DND-41 (cell line): ENCODE data around the gene GNB1L.

Source experiments
- ATAC-seq: fragments of 200-7000 bp; cut with Tn5 transposase; 3 replicates; pipeline ENCODE4 v1.9.1; 2021; ENCODE audit warnings: low read depth; ENCODE audit not compliant: insufficient read depth
- DNase-seq: peaks from one replicate; pipeline ENCODE4 v3.0.0-alpha.2; 2020
- H2AFZ ChIP-seq: 2 replicates; pipeline ENCODE4 v1.6.0; 2012; ENCODE audit warnings: low read depth, low read length
- H3K27ac ChIP-seq: 2 replicates; pipeline ENCODE4 v1.5.1; 2012; ENCODE audit warnings: low read length, inconsistent platforms
- H3K27me3 ChIP-seq: fragments of 200-600 bp; sonication (generic); 2 replicates; pipeline ENCODE4 v1.6.0; 2012; ENCODE audit warnings: low read length, mild to moderate bottlenecking, inconsistent platforms; ENCODE audit not compliant: insufficient read depth, poor library complexity
- H3K36me3 ChIP-seq: 2 replicates; pipeline ENCODE4 v1.5.1; 2012; ENCODE audit warnings: low read length, inconsistent platforms; ENCODE audit not compliant: insufficient read depth
- H3K4me1 ChIP-seq: 2 replicates; pipeline ENCODE4 v1.5.1; 2012; ENCODE audit warnings: mild to moderate bottlenecking, low read length; ENCODE audit not compliant: insufficient read depth
- H3K4me2 ChIP-seq: 2 replicates; pipeline ENCODE4 v1.6.0; 2012; ENCODE audit warnings: mild to moderate bottlenecking, moderate library complexity, low read length, inconsistent platforms; ENCODE audit not compliant: insufficient read depth
- H3K4me3 ChIP-seq, 2 experiments: fragments of 200-600 bp in 1 of 2; shearing (Covaris generic) in 1 of 2; 2 replicates each; pipeline ENCODE4 v1.5.1; 2012 to 2016; ENCODE audit warnings: inconsistent platforms in 2 of 2, low read length in 2 of 2, mild to moderate bottlenecking in 2 of 2, low read depth in 1 of 2, moderate library complexity in 1 of 2
- H3K79me2 ChIP-seq: 2 replicates; pipeline ENCODE4 v1.6.0; 2012; ENCODE audit warnings: low read length, inconsistent platforms; ENCODE audit not compliant: insufficient read depth
- H3K9ac ChIP-seq: 2 replicates; pipeline ENCODE4 v1.6.0; 2012; ENCODE audit warnings: low read depth, mild to moderate bottlenecking, inconsistent platforms, low read length, moderate library complexity
- H3K9me3 ChIP-seq: 2 replicates; pipeline ENCODE4 v1.5.1; 2012; ENCODE audit warnings: low read length, moderate library complexity, mild to moderate bottlenecking, inconsistent platforms; ENCODE audit not compliant: insufficient read depth, severe bottlenecking
- H4K20me1 ChIP-seq: 2 replicates; pipeline ENCODE4 v1.6.0; 2012; ENCODE audit warnings: low read length; ENCODE audit not compliant: insufficient read depth
- EZH2 ChIP-seq: IDR thresholded peaks from 3 replicates; pipeline ENCODE4 v1.6.1; 2012; ENCODE audit warnings: borderline replicate concordance, low read depth, mild to moderate bottlenecking, moderate library complexity, low read length, inconsistent platforms; ENCODE audit not compliant: severe bottlenecking
- TF ChIP-seq, protein P1 (sequence below): IDR thresholded peaks from 2 replicates; pipeline ENCODE4 v1.5.1; 2012; ENCODE audit warnings: borderline replicate concordance, low read length, moderate library complexity, mild to moderate bottlenecking; ENCODE audit not compliant: poor library complexity, severe bottlenecking; ENCODE audit errors: extremely low read depth

Gene GNB1L

GRCh38 chr22:19831016-19831415 is 23.7 kb downstream of the GNB1L start:
- TF ChIP-seq, protein P1, sequence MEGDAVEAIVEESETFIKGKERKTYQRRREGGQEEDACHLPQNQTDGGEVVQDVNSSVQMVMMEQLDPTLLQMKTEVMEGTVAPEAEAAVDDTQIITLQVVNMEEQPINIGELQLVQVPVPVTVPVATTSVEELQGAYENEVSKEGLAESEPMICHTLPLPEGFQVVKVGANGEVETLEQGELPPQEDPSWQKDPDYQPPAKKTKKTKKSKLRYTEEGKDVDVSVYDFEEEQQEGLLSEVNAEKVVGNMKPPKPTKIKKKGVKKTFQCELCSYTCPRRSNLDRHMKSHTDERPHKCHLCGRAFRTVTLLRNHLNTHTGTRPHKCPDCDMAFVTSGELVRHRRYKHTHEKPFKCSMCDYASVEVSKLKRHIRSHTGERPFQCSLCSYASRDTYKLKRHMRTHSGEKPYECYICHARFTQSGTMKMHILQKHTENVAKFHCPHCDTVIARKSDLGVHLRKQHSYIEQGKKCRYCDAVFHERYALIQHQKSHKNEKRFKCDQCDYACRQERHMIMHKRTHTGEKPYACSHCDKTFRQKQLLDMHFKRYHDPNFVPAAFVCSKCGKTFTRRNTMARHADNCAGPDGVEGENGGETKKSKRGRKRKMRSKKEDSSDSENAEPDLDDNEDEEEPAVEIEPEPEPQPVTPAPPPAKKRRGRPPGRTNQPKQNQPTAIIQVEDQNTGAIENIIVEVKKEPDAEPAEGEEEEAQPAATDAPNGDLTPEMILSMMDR: no peak
- TF ChIP-seq EZH2: no peak
- no peaks in the 10 kb centered on the region for H3K36me3 ChIP-seq
- H4K20me1 ChIP-seq: peaks cover 6% of the 10 kb centered on the region; the same call in 1 of the 2 replicates
- H2AFZ ChIP-seq: no peak overlapping the region
- H3K4me2 ChIP-seq: no peak overlapping the region
- no peak overlapping the region for H3K9ac ChIP-seq
- no peak overlapping the region for H3K4me3 ChIP-seq
- H3K27ac ChIP-seq: no peak overlapping the region
- H3K79me2 ChIP-seq: peaks cover 67% of the 10 kb centered on the region
- DNase-seq (no peak), ATAC-seq (no peak)
- no peaks in the 10 kb centered on the region for H3K9me3 ChIP-seq
- peaks cover 21% of the 10 kb centered on the region for H3K4me1 ChIP-seq
- H3K27me3 ChIP-seq: no peaks in the 10 kb centered on the region

DNA sequence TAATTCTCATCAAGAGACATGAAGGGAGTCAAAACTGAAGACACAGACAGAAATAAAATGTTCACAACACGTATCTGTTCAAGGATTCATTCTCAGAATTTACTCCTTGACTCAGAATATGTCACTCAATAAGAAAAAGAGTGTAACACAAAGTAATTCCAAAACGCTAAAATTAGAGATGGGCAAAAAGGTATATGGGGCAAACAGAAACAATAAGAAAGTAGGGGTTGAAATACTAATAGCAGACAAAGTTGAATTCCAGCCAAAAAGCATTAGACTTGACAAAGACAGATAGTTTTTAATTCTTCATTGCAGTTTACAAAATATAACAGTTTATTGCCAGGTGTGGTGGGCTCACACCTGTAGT is 26.7 kb downstream of the GNB1L start:
- no peak for DNase-seq
- H3K79me2 ChIP-seq: peaks cover 72% of the 10 kb centered on the region
- no peak for TF ChIP-seq EZH2
- TF ChIP-seq, protein P1: no peak
- H3K9me3 ChIP-seq: no peaks in the 10 kb centered on the region
- H3K27ac ChIP-seq: no peak overlapping the region
- H4K20me1 ChIP-seq: peaks cover 23% of the 10 kb centered on the region; the same call in 1 of the 2 replicates
- H3K4me3 ChIP-seq: no peak overlapping the region
- H3K27me3 ChIP-seq: no peaks in the 10 kb centered on the region
- no peaks in the 10 kb centered on the region for H3K36me3 ChIP-seq
- no peak overlapping the region for H3K4me2 ChIP-seq
- no peak for ATAC-seq
- peaks cover 13% of the 10 kb centered on the region for H3K4me1 ChIP-seq
- no peak overlapping the region for H2AFZ ChIP-seq
- H3K9ac ChIP-seq: no peak overlapping the region

GRCh38 chr22:19827341-19828034 is 27.2 kb downstream of the GNB1L start:
- Histone ChIP-seq H3K27ac (no peak overlapping the region), H3K79me2 (peaks cover 71% of the 10 kb centered on the region), H3K9ac (no peak overlapping the region), H4K20me1 (peaks cover 21% of the 10 kb centered on the region; the same call in 1 of the 2 replicates), H3K9me3 (no peaks in the 10 kb centered on the region), H3K4me3 (no peak overlapping the region), H3K4me1 (peaks cover 7% of the 10 kb centered on the region), H3K4me2 (no peak overlapping the region), H3K27me3 (no peaks in the 10 kb centered on the region), H2AFZ (no peak overlapping the region), H3K36me3 (no peaks in the 10 kb centered on the region)
- TF ChIP-seq, protein P1: no peak
- no peak for TF ChIP-seq EZH2
- no peak for DNase-seq
- ATAC-seq: no peak
